DMS153 treated with DMSO at 0.1 percent for 48 hours (cell line): ENCODE data around the gene LHX8.
"Not testable (repeated sequence)": the region's sequence is repeated elsewhere in the genome, so short reads cannot be mapped to it uniquely, and the experiment has no call there.

Experiments
- DNase-seq: peaks from one replicate; lab custom pipeline; 2025; ENCODE audit not compliant: unreplicated experiment; lab: John Stamatoyannopoulos, UW

The LHX8 gene

DNA sequence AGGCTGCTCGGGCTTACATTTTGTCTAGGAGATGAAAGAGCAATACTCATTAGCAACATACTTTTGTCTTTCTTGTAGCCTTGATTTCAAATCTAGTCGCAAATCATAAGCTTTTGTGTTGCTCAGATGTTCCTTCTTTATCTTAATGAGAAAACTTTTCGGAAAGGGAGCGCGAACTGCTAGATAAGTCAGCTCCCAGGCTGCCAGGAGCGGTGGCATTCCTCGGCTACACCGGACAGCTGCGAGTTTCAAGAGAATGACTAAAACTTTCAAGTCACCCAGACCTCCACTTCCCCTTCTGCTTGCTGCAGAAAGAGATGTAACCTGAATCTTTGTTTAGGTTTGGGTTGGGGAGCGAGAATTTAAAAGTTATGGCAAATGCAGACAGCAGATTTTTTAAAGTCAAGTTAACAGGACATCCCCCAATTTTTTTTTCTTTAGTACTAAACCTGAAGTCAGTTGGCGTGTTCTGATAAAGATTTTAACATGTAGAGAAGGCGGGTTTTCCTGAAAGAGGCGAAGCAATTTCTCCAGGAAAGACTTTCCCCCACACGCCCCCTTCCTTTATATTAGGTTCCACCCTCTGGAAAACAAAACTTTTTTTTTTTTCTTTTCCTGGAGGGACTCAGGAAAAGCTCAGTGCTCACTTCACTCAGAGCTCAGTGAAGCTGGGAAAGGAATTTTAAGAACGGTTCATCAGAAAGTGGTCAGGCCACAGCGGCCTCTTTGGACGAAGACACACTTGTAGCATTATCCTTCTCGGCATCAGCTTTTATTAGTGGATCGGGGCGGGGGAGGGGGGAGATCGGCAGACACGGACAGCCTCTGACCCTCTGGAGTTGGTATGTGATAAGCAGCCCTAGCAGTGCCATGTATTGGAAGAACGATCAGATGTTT lies at the start of gene LHX8:
LHX8 (plus strand) TSS at position 639 of the 897 bp plus-strand sequence. CDS start 2,227 bp downstream, outside the sequence.
- no peak for DNase-seq

GRCh38 chr1:75085931-75086330 lies 48.3 kb upstream of the LHX8 start:
- no peak for DNase-seq

DNA sequence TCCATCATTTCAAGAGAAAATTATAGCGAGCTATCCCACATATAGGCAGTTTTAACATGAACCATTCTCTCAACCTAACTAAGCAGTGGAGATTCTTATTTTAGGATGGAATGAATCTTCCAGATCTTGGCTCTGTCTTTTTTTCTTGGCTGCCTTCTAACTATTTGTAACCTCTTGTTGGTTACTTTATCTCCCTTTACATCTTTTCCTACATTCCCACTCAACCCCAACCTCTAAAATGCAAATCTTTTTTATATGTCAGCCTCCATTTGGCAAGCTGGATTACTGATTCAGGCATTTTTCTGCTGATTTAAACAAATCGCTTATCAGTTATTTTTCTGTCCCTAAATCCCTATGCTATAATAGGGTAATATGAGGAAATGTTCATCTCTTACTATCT lies 46.9 kb upstream of the LHX8 start:
- DNase-seq: no peak

- no peak for DNase-seq
Observed at GRCh38 chr1:75092141-75092540, 42.0 kb upstream of the LHX8 start.

DNA sequence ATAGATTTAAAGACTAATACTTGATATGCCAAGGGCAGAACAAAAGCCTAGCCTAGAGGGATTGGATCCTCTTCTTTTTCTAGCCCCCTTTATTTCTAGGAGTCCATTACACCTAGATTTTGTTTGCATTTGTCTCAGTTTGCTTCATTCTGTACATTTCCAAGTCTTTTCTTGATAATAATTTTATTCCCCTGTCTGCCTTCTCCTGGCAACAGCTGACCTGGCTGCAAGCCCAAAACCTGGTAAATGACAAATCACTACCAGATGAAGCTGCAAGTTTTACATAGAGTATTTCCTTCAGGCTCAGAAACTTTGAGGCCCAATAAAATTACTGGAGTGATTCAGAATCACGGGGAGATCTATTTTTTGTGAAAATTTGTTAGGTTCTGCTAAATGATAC lies 36.5 kb upstream of the LHX8 start:
- no peak for DNase-seq

DNA sequence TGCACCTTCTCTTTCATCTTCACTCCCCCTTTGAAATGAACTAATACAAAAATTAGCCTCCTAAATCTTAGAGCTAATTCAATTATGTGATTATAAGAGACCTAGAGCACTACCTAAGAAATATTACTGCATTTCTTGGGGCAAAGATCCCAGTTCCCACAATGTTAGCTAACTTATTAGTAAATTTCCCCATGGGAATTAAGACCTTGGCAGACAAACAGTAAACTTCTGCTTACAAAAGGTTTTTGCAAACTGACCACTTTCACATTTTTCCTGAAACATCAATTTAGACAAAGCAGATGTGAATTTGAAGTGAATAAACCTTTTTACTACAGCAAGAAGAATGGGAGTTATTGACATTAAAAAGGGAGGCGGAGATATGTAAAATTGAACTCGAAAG lies 34.6 kb upstream of the LHX8 start:
- DNase-seq: no peak

- DNase-seq: no peak
Observed at GRCh38 chr1:75100481-75101092, 33.6 kb upstream of the LHX8 start.

- DNase-seq: not testable (repeated sequence)
Observed at GRCh38 chr1:75112362-75112951, 21.7 kb upstream of the LHX8 start.

DNA sequence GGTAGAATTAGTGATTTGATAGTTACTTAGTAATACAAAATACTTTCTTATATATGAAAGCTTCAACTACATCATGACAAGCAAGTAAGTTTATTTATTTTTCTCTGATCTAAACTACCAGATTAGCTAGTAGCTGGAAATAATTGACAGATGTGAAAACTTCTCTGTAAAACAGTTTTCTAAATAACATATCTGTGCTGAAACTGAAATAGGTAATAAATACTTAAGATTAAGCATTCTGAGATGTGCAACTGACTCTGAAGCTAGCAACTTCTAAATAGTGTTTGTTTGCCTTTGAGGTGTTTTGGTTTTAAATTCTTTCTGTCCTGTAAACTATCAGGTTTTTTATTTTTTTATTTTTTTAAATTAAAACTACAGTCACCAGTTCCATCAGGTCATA lies 18.5 kb upstream of the LHX8 start:
- DNase-seq: no peak

GRCh38 chr1:75123756-75124155 lies 10.4 kb upstream of the LHX8 start:
- DNase-seq: no peak

- no peak for DNase-seq
Observed at GRCh38 chr1:75124510-75124909, 9.7 kb upstream of the LHX8 start.

DNA sequence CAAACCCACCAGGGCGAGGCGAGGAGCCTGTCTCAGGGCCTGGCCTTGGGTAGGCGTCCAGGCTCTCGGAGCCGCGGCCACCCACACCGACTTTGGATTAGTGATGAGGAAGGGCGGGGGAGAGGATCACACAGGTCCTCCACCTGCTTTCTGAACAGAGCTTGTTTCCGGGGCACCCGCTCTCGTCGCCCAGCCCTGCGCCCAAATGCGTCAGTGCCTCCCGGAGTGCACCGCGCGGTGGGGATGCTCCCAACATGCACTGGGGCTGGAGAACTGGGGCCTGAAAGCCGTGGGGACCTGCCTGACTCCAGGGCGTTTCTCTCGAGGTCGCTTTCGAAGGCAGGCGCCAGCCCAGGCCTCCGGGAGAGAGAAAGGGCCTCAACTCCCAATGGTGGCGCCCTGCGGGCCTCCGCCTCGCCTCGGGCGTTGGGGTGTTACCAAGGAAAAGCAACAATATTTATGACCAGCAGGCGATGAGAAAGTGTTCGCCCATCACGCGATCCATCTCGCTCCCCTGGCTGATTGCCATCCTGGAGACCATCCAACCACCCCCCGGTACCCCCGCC lies 8.9 kb upstream of the LHX8 start:
- no peak for DNase-seq

- DNase-seq: no peak
Observed at GRCh38 chr1:75126611-75127101, 7.5 kb upstream of the LHX8 start.

DNA sequence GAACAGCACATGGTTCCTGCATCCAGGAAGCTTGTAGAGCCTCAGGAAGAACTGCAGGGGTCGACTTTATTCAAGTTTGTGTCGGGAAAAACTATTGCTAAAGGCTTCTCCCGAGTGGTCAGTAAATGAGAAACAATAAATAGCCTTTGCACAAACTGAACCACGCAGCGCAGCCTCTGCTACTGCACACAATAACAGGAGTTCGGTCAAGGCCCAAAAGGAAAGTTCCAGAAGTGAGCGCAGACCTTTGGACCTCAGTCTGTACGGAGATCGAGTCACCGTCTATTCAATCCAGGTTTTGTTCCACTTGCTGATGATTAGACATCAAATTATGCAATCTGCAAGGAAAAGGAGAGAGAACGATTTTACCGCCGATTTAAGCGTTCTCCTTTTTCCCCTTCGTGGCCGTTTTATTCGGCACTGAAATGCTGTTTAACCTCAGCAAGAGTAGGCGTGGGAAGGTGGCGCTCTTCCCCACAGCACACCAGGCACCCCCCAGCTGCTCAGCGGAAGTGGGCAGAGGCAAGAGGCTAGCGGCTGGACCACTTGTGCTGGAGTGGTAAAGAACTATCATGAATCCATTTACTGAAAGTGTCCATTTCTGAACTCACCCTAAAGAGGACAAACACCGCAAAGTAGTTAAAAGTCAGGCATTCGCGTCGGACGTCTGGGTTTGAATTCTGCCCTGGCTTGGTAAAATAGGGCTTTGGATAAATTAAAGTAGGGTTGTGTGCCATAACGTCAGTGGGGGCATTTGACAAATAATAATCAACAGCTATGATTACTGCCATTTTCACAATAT lies 6.1 kb upstream of the LHX8 start:
- no peak for DNase-seq

GRCh38 chr1:75129660-75129982 lies 4.6 kb upstream of the LHX8 start:
- DNase-seq: no peak

DNA sequence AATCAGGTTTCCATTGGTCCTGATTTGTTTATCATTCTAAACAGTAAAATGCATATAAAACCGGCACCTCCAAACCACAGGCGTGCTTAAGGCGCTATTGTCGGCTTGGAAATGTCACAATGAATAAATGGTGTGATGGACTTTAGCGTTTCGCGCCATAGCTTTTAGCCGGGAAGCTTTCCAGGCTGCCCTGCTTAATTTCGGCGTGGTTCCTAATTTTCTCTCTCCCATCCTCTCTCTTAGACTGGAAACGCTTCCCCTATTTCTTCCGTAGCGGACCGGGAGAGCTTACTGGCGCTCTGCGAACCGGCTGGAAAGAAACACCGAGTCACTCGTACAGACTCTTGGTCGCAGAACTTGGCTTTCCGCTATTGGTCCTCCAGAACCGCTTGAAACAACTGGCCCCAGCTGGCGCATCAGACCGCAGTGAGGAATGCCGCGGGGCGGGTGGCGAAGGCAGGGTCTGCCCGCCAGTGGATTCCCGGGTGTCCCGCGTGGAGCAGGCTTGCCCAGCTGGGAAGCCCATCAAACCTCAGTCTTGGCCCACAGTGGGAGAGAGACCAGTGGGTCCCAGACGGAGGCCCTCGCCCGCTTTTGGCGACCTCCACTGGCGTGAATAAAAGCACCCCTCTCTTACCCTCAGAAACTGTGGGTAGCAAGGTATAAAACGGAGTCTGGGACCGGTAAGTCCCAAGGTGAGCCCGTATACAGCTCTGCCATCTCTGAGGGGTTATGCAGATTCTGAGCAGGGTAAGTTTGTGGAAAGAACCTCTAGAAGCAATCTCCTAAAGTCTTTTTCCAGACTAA lies 4.0 kb upstream of the LHX8 start:
- no peak for DNase-seq

- DNase-seq: no peak
Observed at GRCh38 chr1:75130865-75131564, 3.2 kb upstream of the LHX8 start.

GRCh38 chr1:75131565-75132241 lies 2.5 kb upstream of the LHX8 start:
- no peak for DNase-seq

DNA sequence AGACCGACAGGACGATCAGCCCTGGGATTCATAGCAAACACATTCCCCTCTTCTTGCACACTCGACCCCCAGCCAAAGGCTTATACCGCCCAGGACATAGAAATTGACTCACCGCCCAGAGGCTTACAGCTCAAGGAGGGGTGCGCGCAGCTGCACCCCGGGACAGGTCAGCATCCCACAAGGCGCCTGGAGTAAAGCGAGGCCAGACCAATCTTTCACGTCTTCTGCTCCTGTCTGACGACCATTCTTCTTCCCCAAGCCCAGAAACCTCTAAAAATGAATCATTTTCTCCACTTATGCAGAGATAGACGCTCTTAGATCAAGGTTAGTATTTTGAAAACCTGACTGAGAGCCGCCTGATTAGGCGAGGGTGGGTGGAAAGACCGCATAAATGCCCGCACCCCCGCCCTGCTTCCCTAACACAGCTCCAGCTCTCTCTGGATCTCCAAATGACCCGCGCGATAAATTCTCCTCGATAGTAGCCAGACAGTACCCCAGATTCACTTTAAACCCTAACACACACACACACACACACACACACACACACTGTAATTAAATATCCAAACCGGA lies 1.9 kb upstream of the LHX8 start:
- no peak for DNase-seq
